ENCODE data around the gene PRR23C.
"Not testable (repeated sequence)": the region's sequence is repeated elsewhere in the genome, so short reads cannot be mapped to it uniquely, and the experiment has no call there.

The PRR23C gene

DNA sequence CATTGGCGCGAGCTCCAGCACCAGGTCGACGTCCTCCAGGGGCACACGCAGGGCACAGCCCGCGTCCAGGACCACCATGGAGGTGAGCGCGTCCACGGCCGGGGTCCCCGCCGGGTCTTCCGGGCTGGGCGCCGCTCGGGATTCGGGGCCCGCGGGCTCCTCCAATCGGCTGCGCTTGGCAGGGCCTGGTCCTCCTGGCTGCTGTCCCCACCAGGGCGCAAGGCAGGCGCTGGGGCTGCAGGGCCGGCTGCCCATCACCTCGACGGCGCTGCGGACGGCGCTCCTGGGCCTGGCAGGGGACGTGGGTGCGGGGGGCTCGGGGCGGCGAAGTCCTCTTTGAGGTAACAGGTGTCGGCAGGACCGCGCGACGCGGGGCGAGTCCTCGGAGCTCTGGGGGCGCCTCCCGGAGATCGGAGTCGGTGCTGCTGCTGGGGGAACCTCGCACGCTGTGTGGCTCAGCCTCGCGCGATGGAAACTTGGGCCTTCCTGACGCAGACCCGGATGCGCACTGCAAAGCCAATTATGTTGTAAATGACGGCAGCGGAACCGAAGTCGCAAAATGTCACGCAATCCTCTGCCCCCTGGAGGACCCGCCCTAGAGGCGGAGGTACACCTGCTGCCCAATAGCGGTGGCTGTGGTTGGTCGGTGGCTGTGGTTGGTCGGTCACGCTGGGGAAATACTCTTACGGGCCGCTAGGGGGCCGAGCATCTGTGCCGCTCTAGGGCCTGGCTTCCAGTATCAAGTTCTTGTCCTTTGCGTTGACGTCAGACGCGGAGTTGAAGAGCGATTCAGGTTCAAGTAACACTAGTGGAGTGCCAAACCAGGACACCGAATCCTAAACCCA lies at the start of gene PRR23C:
TSS of gene PRR23C (minus strand) at position 527 of the 845 bp plus-strand sequence. CDS start at position 255, 272 bp downstream.
- no peak for DNase-seq

DNA sequence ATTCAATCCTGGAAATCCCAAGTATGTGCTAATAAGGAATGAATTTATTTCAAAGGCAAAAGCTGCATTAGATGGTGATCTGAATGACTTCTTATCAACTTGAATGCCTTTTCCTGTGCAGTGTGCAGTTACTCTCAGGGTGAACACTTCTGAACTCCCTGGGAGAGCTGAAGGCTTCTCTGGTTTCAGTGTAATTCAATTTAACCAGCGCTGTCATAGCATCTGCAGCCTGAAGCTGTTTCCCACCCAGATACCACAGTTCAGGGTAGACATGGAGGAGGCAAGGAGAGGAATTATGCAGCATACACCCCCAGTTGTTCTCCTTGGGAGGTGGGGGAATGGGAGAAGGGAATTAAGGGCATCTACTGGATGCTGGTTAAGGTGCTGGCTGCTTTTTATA lies 49.1 kb upstream of the PRR23C start:
- no peak for DNase-seq

DNA sequence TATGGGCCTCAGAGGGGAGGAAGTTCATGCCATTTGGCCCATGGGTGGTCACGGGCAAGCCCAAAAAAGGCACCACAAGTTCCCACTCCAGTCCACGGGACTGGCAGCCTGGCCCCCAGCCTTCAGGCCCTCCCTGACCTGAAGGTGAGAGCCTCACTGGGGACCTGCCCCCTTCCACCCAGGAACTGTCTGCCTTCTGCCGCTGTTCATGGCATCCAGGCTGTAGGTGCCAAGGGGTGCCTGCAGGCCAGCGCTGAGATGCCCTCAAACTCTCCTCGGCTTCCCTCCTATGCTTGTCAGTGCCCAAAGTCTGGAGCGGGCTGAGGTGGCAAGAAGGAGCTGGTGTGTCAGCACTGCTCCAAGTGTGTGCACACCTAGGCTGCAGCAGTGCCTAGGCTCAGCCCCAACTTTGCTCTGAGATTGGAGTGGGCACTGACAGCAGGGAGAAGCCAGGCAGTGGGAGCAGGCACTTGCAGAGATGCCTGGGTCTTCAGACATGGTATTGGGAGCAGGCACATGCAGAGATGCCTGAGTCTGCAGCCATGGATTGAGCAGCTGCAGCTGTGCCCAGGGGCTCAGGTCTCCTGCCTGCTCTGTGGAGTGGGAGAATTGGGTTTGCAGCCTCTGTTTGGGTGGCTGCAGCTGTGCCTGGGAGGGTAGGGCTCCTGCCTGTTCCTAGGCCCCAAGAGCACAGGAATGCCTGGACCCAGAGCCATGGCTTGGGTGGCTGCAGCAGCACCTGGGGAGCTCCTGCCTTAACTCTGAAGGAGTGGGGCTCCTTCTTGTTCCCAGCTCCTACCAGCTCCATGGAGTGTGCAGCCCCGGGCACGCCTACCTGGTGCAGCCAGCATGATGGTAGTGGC lies 44.0 kb upstream of the PRR23C start:
- DNase-seq: no peak

DNA sequence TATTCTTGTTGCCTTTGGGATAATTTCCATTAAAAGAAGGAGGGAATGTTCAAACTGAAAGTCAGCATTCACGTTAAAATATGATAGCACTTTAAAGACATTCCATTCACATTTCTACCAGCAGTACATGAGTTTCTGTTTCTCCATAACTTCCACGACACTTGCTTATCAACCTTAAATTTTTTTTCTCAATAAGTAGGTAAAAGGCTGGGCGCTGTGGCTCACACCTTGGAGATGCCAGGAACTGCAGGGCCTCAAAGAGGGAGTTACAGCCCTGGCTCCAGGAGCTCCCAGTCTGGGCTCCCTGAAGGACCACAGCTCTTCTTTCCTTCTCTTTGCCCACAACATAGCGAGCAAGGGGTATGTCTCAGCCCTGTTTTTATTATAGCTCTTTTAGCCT lies 42.9 kb upstream of the PRR23C start:
- DNase-seq: no peak

DNA sequence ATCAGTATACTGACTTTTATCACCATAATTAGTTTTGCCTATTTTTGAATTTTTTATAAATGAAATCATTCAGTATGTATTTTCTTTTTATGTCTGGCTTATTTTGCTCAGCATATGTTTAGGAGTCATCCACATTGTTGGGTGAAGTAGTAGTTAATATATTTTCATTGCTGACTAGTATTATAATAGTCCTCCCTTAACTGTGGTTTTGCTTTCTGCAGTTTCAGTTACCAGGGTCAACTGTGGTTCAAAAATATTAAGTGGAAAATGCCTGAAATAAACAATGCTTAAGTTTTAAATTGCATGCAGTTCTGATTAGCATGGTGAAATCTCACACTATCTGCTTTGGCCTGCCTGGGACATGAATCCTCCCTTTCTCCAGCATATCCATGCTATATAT lies 39.5 kb upstream of the PRR23C start:
- DNase-seq: no peak

DNA sequence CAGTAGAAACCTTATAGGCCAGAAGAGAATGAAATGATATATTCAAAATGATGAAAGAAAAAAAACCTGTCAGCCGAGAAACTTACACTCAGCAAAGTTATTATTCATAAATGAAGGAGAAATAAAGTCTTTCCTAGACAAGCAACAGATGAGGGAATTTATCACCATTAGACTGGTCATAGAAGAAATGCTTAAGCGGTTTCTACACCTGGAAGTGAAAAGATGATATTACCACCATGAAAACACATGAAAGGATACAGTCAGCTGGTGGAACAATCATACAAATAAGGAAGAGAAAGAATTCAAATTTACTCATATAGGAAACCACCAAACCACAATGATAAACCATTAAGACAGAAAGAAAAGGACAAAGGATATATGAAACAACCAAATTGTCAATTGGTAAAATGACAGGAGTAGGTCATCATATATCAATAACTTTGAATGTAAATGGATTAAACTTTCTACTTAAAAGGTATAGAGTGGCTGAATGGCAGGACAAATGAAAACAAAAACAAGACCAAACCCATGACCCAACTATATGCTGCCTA lies 29.9 kb upstream of the PRR23C start:
- DNase-seq: no peak

DNA sequence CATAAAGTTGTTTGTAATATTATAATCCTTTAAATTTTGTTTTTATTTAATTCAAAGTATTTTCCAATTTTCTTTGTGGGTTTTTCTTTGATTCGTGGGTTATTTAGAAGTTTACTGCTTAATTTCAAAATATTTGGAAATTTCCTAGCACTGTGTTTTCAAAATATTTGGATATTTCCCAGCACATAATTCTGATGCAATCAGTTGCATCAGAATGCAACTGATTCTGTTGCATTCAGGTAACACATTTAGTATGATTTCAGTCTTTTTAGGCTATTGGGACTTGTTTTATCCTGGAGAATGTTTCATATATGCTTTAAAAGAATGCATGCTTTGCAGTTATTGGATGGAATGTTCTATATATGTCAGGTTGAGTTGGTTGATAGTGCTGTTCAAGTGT lies 18.2 kb upstream of the PRR23C start:
- no peak for DNase-seq

DNA sequence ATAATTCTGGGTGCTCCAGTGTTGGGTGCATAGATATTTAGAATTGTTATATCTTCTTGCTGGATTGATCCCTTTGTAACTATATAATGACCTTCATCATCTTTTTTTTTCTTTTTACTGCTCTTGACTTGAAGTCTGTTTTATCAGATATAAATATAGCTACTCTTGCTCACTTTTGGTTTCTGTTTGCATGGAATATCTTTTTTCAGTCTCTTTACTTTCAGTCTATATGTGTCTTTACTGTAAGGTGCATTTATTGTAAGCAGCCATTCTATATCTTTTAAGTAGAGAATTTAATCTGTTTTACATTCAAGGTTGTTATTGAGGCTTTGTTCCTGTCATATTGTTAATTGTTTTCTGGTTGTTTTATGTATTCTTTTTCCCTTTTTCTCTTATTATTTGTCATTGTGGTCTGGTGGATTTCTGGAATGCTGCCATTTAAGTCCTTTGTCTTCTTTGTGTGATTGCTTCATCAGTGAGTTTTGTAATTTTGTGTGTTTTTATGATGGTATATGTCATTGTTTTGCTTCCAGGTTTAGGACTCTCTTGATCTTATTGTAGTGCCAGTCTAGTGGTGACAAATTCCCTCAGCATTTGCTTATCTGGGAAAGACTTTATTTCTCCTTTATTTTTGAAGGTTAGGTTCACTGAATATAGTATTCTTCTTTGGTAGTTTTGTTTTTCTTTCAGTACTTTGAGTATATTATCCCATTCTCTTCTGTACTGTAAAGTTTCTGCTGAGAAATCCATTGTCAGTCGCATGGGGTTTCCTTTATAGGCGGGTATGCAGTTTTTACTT lies 8.3 kb upstream of the PRR23C start:
- DNase-seq: no peak

DNA sequence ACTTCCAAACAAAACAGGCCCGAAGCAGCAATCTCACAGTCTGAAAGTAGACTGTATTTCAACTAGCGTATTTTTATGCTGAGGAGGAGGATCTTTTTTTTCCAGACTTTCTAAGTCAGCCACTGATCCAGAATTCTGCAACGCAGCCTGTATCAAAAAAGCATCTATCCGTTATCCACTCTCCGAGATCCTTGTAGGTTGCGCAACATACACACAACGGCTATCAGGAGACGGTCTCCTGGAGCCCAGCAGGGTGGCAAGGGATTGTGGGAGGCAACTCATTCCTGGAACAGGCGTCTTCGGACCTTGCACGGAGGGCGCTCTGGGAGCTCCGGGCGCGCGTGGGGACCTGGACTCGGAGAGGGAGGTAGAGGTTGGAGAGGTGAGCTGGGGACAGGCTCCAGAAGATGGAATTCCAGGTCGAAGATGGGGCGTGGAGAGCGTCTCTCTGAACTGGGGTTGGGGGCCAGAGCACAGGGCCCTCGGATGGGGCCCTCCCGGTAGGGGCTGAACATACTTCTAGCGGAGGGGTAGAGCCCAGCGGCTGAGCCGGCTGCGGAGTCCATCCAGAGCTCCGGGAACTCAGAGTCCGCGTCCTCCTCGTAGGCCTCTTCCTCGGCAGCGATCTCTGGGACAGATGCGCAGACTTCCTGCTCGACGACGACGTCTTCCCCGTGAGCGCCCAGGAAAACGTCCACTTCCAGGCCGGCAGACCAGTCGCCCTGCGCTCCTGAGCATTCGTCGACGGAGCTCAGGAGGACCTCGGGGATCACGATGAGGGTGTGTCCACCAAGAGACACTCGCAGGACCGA lies 932 bp downstream of the PRR23C start:
- no peak for DNase-seq

- no peak for DNase-seq
Observed at GRCh38 chr3:139037478-139037877, 7.2 kb downstream of the PRR23C start.

DNA sequence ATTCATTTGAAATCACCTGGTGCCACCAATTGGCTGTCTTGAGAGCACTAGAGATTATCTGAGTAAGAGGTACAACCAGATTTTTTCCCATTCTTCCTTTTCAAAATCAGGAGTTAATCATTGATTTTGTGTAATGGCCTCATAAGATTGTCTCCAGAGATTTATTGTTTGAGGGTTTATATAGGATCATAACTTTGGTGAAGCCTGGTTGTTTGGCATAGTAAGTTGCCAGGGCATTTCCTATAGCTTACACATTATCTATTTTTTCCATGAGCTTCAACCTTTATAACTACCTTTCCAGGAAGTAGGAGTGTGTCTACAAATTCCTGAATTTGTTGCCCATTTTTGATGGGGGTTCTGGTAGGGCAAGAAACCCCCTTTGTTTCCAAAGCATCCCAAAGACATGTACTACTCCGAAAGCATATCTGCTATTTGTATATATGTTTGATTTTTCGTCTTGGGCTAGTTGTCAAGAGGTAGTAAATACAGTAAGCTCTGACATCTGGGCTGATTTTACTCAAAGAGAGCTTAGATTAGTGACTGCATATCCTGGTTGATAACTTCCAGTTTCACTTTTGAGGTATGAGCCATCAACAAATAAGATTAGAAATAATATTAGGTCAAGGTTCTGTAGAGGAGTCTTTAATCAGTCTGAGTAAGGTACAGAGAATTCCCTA lies 12.2 kb downstream of the PRR23C start:
- DNase-seq: no peak

- not testable (repeated sequence) for DNase-seq
Observed at GRCh38 chr3:139030576-139030975, 14.1 kb downstream of the PRR23C start.

DNA sequence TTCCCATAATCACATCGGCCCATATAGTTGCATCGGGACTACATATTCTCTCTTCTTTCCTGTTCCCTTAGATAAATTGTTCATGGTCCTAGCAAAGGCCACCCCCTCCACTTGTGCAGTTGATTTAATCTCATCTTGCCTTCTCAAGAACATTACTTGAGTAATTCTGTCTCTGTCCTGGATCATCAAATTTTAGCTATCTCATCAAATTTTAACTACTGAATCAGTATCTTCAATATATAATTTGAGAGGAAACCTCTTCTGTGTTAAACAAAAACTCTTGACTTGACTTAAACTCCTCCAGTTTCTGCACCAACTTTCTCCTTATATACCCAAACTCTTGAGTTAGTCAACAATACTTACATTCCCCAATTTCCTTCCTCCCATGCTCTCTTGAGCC lies 19.7 kb downstream of the PRR23C start:
- no peak for DNase-seq

- DNase-seq: no peak
Observed at GRCh38 chr3:139020868-139021234, 23.8 kb downstream of the PRR23C start, which contains the start of gene PRR23B. TSS of gene PRR23B (minus strand) at chr3:139020926. CDS start at chr3:139020661, 265 bp downstream.

- no peak for DNase-seq
Observed at GRCh38 chr3:139020036-139020867, 24.4 kb downstream of the PRR23C start.

DNA sequence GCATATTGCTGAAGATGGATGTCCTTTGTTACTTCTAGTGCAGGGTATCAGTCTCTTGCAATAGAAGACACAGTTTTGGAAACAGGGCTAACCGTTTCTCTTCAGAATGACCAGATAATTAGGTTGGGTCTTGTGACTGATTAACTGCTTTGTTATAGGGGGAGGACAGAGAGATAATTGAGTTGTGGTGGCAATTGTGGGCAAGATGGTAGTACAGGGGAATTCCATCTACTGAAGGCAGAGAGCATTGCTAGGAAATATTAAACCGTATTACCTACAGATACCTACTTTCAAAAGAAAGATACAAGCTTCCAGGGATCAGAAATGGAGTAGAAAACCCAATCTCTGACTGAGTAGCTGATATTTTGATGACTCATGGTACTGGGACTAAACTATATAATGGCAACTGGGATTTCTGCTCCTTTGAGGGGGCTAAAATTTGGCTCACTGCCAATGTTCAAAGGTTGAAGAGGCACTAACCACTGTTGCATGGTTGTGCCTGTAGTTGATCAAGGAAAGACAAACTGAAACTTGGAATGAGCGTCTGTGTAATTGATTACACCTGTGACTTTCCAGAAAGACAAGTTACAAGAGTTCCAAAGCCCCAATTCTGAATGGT lies 28.2 kb downstream of the PRR23C start:
- DNase-seq: no peak

DNA sequence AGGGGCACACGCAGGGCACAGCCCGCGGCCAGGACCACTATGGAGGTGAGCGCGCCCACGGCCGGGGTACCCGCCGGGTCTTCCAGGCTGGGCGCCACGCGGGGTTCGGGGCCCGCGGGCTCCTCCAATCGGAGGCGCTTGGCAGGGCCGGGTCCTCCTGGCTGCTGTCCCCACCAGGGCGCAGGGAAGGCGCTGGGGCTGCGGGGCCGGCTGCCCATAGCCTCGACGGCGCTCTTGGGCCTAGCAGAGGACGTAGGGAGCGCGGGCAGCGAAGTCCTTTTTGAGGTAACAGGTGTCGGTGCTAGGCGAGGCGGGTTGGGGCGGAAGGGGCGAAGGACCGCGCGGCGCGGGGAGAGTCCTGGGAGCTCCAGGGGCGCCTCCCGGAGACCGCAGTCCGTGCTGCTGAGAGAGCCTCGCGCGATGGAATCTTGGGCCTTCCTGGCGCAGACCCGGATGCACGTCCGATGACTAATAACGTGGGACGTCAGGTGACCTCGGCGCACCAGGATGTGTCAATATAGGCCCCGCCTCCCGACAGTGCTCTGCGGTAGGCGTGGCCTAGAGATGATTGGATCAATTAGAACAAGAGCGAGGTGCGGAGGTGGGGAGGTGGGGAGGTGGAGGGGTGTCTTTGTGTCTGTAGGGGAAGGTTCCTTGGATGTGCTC lies 38.5 kb downstream of the PRR23C start, which contains the start of gene PRR23A:
TSS of gene PRR23A (minus strand) at position 218 of the 666 bp plus-strand sequence. CDS start at position 218, 0 bp downstream.
- DNase-seq: no peak

DNA sequence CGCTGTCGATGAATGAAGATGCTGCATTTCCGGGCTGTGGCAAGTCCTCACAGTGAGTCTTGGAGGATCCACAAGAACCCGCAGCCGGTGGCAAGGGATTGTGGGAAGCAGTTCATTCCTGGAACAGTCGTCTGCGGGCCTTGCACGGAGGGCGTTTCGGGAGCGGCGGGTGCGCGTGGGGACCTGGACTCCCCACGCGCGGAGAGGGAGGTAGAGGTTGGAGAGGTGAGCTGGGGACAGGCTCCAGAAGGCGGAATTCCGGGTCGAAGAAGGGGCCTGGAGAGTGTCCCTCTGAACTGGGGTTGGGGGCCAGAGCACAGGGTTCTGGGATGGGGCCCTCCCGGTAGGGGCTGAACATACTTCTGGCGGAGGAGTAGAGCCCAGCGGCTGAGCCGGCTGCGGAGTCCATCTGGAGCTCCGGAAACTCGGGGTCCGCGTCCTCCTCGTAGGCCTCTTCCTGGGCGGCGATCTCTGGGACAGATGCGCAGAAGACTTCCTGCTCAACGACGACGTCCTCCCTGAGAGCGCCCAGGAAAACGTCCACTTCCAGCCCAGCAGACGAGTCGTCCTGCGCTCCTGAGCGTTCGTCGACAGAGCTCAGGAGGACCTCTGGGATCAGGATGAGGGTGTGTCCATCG lies 39.2 kb downstream of the PRR23C start:
- DNase-seq: no peak

DNA sequence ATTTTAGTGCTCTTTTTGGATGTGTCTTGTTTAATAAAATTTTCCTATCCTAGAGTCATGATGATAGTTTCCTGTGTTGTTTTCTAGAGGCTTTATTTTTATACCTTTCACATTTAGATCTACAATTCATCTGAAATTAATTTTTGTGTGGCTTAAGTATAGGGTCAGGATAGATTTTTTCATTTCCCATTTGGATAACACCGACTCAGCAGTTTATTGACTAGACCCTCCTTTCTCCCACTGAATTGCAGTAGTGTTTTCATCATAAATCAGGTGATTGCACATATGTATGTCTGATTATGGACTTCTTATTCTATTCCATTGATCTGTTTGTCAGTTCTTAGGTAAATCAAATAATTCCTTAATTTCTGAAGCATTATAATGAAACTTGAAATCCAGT lies 49.0 kb downstream of the PRR23C start:
- no peak for DNase-seq
